ENCODE data around the gene PSMC6.

The PSMC6 gene

GRCh38 chr14:52776816-52777215, 69.8 kb downstream of the PSMC6 start:
- Histone ChIP-seq H3K27ac (ENCODE audit: low read depth, low read length) (no peak overlapping the region), H3K4me1 (ENCODE audit: control insufficient read depth in 1 of 2, insufficient read depth in 2 of 2, low read length in 2 of 2) (no peaks in the 10 kb centered on the region), H3K9ac (ENCODE audit: low read depth in 1 of 2, low read length in 2 of 2) (no peak overlapping the region), H3K36me3 (ENCODE audit: control insufficient read depth in 1 of 2, insufficient read depth in 2 of 2, low read length in 2 of 2) (peaks cover 13 to 39% of the 10 kb centered on the region in 2 donors), H3K9me3 (ENCODE audit: control insufficient read depth in 1 of 2, low read length in 2 of 2) (no peaks in the 10 kb centered on the region), H3K27me3 (ENCODE audit: control insufficient read depth in 1 of 2, insufficient read depth in 2 of 2, low read length in 2 of 2) (no peaks in the 10 kb centered on the region), H3K4me3 (ENCODE audit: low read depth in 1 of 2, low read length in 2 of 2) (no peak overlapping the region)

Measured in duodenal mucosa (tissue), 2 donors.